ENCODE measurements around the gene KCNF1.

Gene KCNF1

DNA sequence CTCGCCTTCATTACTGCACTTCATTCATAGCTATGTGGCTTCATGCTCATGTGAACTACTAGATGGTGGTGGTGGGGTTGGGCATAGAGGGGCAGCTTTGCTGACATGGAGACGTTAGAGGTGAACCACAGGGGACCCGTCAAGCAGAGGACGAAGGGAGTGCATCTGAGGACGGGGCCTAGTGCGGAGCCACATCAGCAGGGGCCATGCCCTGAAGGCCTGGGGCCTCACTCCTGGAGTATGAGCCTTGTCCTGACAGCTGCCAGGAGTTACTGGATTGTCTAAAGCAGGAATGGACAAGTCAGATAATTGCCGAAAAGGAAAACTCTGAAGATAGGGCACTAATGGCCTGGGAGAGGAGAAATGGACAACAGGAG, 36.4 kb downstream of the KCNF1 start:
- H3K27ac ChIP-seq: no peak overlapping the region
- no peak for TF ChIP-seq CTCF (conservative IDR thresholded peaks at IDR 0.05)
- TF ChIP-seq ZFX (IDR thresholded peaks at IDR 0.05): no peak

DNA sequence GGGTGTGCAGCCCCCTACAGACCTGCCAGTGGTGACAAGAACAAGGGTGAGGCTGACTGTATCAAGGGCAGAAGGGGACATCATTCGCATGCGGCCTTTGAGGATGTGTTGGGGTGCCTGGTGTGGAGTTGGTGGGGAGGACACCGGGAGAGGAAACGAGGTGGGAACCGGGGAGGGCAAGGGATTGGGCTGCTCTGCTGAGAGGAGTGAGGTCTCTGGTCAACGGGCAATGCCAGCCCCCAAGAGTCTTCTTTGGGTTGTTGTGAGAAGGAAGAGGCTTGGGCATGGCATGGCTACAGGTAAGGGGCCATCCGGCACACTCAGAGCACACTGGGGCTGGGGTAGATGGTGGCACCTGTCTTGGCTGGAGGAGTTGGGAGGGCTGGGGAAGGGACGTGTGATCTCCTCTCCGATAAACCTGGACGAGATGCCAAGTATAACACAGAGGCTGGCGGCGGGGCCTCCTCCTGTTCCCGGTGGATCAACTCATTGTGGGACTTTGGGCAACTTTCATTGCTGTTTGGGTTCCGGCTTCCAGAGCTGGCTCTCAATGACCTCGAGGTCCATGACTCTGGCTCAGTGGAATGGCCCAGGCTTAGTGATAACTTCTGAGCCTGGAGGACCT, 37.0 kb downstream of the KCNF1 start:
- no peak overlapping the region for H3K27ac ChIP-seq
- TF ChIP-seq ZFX (IDR thresholded peaks at IDR 0.05) (no peak), CTCF (conservative IDR thresholded peaks at IDR 0.05) (no peak)

DNA sequence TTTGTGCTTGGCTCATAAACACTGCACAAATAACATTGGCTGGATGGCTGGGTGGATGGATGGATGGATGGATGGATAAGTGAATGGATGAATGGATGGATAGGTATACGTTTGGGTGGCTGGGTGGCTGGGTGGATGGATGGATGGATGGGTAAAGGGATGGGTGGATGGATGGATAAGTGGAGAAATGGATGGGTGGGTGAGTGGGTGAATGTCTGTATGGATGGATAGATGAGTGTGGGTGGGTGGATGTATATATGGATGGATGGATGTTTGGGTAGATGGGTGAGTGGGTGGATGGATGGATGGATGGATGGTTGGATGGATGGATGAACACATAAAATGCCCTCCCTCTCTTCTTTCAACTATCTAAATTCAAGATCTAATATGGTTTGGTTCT, 38.1 kb downstream of the KCNF1 start:
- TF ChIP-seq ZFX (IDR thresholded peaks at IDR 0.05) (no peak), CTCF (conservative IDR thresholded peaks at IDR 0.05) (no peak)
- no peak overlapping the region for H3K27ac ChIP-seq

DNA sequence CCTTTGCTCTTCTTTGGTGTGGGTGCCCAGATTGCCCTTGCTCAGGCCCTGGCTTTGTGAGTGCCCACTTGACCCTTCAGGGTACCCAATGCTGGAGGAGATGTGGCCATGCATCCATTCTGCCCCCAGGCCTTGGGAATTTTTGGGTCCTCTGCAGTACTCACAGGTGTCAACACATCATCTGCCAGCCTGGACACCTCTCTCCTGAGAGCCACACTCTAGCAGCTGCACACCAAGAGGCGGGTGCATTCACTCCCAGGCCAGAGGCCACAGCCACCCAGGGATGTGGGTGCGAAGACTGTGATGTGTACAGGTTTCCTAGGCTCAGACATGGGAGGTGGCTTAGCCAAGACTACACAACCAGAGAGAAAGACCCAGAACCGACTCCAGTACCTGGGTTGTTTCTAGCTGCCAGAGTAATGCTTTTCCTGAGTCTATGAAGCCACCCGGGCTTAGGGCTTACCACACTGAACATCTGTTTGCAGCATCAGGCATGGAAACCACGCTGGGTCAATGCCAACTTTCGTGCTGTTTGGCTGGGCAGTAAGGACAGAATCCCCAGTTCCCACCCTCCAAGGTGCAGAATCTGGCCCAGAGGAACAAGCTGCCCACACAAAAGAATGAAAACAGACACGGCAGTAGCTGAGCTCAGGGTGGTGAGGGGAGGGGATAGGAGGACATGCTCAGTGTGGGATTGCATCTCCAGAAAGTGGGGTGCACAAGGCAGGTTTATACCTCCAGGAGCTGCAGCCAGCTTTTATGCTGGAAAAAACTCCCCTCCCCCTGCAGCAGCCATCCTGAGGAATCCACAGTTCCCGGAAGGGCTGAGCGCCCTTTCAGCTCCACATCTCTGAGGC, 40.1 kb downstream of the KCNF1 start:
- no peak for TF ChIP-seq ZFX (IDR thresholded peaks at IDR 0.05)
- no peak for TF ChIP-seq CTCF (conservative IDR thresholded peaks at IDR 0.05)
- no peak overlapping the region for H3K27ac ChIP-seq

- no peak overlapping the region for H3K27ac ChIP-seq
- no peak for TF ChIP-seq CTCF (conservative IDR thresholded peaks at IDR 0.05)
- TF ChIP-seq ZFX (IDR thresholded peaks at IDR 0.05): no peak
Measured at GRCh38 chr2:10954416-10954815, 42.7 kb downstream of the KCNF1 start.

GRCh38 chr2:10954856-10955818, 43.4 kb downstream of the KCNF1 start:
- TF ChIP-seq CTCF (conservative IDR thresholded peaks at IDR 0.05): no peak
- TF ChIP-seq ZFX (IDR thresholded peaks at IDR 0.05): no peak
- H3K27ac ChIP-seq: no peak overlapping the region
